Osteoblast (primary cell): ENCODE measurements around the gene SMS. TPM values are rescaled to one million over a fixed set of nuclear protein-coding genes. Genes with fewer than 3 reads are reported as not detected.

Source experiments
- DNase-seq: peaks from one replicate; pipeline ENCODE4 v3.0.0; 2011; ENCODE audit warnings: low spot score, mixed read lengths; ENCODE audit not compliant: insufficient read length; ENCODE audit errors: missing footprints
- H2AFZ ChIP-seq: 2 replicates; pipeline ENCODE4 v1.6.0; 2011; ENCODE audit warnings: mild to moderate bottlenecking, low read length
- H3K27ac ChIP-seq: 2 replicates; pipeline ENCODE4 v1.5.1; 2011; ENCODE audit warnings: mild to moderate bottlenecking, low read depth, low read length, moderate library complexity
- H3K27me3 ChIP-seq: 2 replicates; pipeline ENCODE4 v1.6.0; 2012; ENCODE audit warnings: mild to moderate bottlenecking, control low read depth, inconsistent platforms, low read length, moderate library complexity; ENCODE audit not compliant: insufficient read depth
- H3K36me3 ChIP-seq: 2 replicates; pipeline ENCODE4 v1.5.1; 2011; ENCODE audit warnings: mild to moderate bottlenecking, low read length, control low read depth, moderate library complexity; ENCODE audit not compliant: insufficient read depth
- H3K4me1 ChIP-seq: 2 replicates; pipeline ENCODE4 v1.5.1; 2011; ENCODE audit warnings: mild to moderate bottlenecking, low read length, control low read depth, moderate library complexity; ENCODE audit not compliant: insufficient read depth
- H3K4me2 ChIP-seq: 2 replicates; pipeline ENCODE4 v1.6.0; 2011; ENCODE audit warnings: mild to moderate bottlenecking, low read length; ENCODE audit not compliant: insufficient read depth
- H3K4me3 ChIP-seq: fragments of 200-600 bp; sonication (generic); 3 replicates; pipeline ENCODE4 v1.5.1; 2012; ENCODE audit warnings: mild to moderate bottlenecking, low read length, inconsistent platforms; ENCODE audit not compliant: insufficient read depth
- H3K79me2 ChIP-seq: 2 replicates; pipeline ENCODE4 v1.6.0; 2012; ENCODE audit warnings: mild to moderate bottlenecking, low read length, control low read depth, inconsistent platforms; ENCODE audit not compliant: insufficient read depth
- H3K9me3 ChIP-seq: 2 replicates; pipeline ENCODE4 v1.5.1; 2011; ENCODE audit warnings: low read depth, low read length, control low read depth
- H4K20me1 ChIP-seq: 2 replicates; pipeline ENCODE4 v1.6.0; 2012; ENCODE audit warnings: mild to moderate bottlenecking, low read length, control low read depth; ENCODE audit not compliant: insufficient read depth
- CTCF ChIP-seq: IDR thresholded peaks from 2 replicates; pipeline ENCODE4 v1.5.1; 2011; ENCODE audit warnings: mild to moderate bottlenecking, low read depth, low read length, moderate library complexity; ENCODE audit errors: extremely low read depth
- total RNA-seq: library from RNA; depleted of rRNA; stranded (reverse); fragments of >200 nt; gene quantifications from 2 replicates; pipeline ENCODE4 v1.2.3, GENCODE V29; 2012

The SMS gene
- total RNA-seq, 1 donor: 76.0 TPM

- H3K4me3 ChIP-seq: no peak overlapping the region
- H3K4me2 ChIP-seq: no peak overlapping the region
- no peak for DNase-seq
- H3K27ac ChIP-seq: no peak overlapping the region
- no peaks in the 10 kb centered on the region for H3K36me3 ChIP-seq
- H3K9me3 ChIP-seq: no peaks in the 10 kb centered on the region
- TF ChIP-seq CTCF: no peak
- no peaks in the 10 kb centered on the region for H3K79me2 ChIP-seq
- no peaks in the 10 kb centered on the region for H4K20me1 ChIP-seq
- no peak overlapping the region for H2AFZ ChIP-seq
- no peaks in the 10 kb centered on the region for H3K4me1 ChIP-seq
- H3K27me3 ChIP-seq: no peaks in the 10 kb centered on the region
These were observed 84.1 kb downstream of the SMS start for GRCh38 chrX:22024577-22024976.

- no peak for TF ChIP-seq CTCF
- Histone ChIP-seq H2AFZ (no peak overlapping the region), H3K79me2 (no peaks in the 10 kb centered on the region), H3K4me2 (no peak overlapping the region), H3K36me3 (no peaks in the 10 kb centered on the region), H3K27me3 (no peaks in the 10 kb centered on the region), H4K20me1 (no peaks in the 10 kb centered on the region), H3K4me1 (no peaks in the 10 kb centered on the region), H3K4me3 (no peak overlapping the region), H3K9me3 (no peaks in the 10 kb centered on the region), H3K27ac (no peak overlapping the region)
- no peak for DNase-seq
These were observed 85.2 kb downstream of the SMS start for GRCh38 chrX:22025751-22026150.

- no peaks in the 10 kb centered on the region for H3K79me2 ChIP-seq
- TF ChIP-seq CTCF: no peak
These were observed 86.2 kb downstream of the SMS start for GRCh38 chrX:22026731-22027130.

GRCh38 chrX:22032084-22032483 lies 91.6 kb downstream of the SMS start, which contains the start of gene PHEX:
TSS of gene PHEX (plus strand) at chrX:22032325. CDS start at chrX:22033006, 681 bp downstream.
- Histone ChIP-seq H3K79me2 (no peaks in the 10 kb centered on the region), H4K20me1 (no peaks in the 10 kb centered on the region), H2AFZ (no peak within 1 kb of the TSS), H3K4me2 (no peak within 1 kb of the TSS), H3K36me3 (no peaks in the 10 kb centered on the region), H3K4me1 (no peaks in the 10 kb centered on the region), H3K9me3 (no peaks in the 10 kb centered on the region), H3K27ac (no peak within 1 kb of the TSS), H3K27me3 (no peaks in the 10 kb centered on the region), H3K4me3 (no peak within 1 kb of the TSS)
- no peak for TF ChIP-seq CTCF
- DNase-seq: no peak

More at GRCh38 chrX:22026731-22027130, 86.2 kb downstream of the SMS start:
- Histone ChIP-seq H3K36me3 (no peaks in the 10 kb centered on the region), H3K9me3 (no peaks in the 10 kb centered on the region), H4K20me1 (no peaks in the 10 kb centered on the region), H3K4me1 (no peaks in the 10 kb centered on the region), H3K4me2 (no peak overlapping the region), H3K27ac (no peak overlapping the region), H3K27me3 (no peaks in the 10 kb centered on the region), H3K4me3 (no peak overlapping the region), H2AFZ (no peak overlapping the region)
- no peak for DNase-seq
